Adrenal gland (tissue), 12 donors: ENCODE data around the gene SLC22A5. TPM values are rescaled to one million over a fixed set of nuclear protein-coding genes. Genes with fewer than 3 reads are reported as not detected.
A peak's percentile ranks its signal among the peaks of the same experiment; 100 is the strongest.

Experiments used
- DNase-seq, 7 donors: peaks; one replicate each; pipeline ENCODE4 v3.0.0-alpha.2; 2019 to 2020
- H3K27ac ChIP-seq, 5 donors: fragments of 200-600 bp; sonication (generic) in 4 of 5; 1 replicate in 3 of 5; 2 replicates in 2 of 5; pipeline versions ENCODE4 v1.5.1 to v1.8.0; 2016 to 2020; ENCODE audit warnings: mild to moderate bottlenecking in 1 of 5
- H3K27me3 ChIP-seq: fragments of 200-600 bp; 2 replicates; pipeline ENCODE4 v1.8.0; 2021
- H3K36me3 ChIP-seq, 2 donors: fragments of 200-600 bp; replicated peaks in 1 of 2; 1 replicate in 1 of 2; 2 replicates in 1 of 2; pipeline versions ENCODE4 v1.5.1 to v1.8.0; 2018 to 2022
- H3K4me1 ChIP-seq, 2 donors: fragments of 200-600 bp; replicated peaks in 1 of 2; 1 replicate in 1 of 2; 2 replicates in 1 of 2; pipeline versions ENCODE4 v1.5.1 to v1.8.0; 2018 to 2021
- H3K4me3 ChIP-seq, 4 donors: fragments of 200-600 bp; sonication (generic) in 3 of 4; one replicate each; pipeline ENCODE4 v1.5.1; 2016 to 2018
- H3K9me3 ChIP-seq, 3 donors: fragments of 200-600 bp; sonication (generic) in 1 of 3; replicated peaks in 1 of 3; 1 replicate in 2 of 3; 2 replicates in 1 of 3; pipeline versions ENCODE4 v1.5.1 to v1.8.0; 2016 to 2021
- CTCF ChIP-seq, 6 experiments: fragments of 450-650 bp in 4 of 6; fragments of 200-600 bp in 2 of 6; sonication (generic) in 1 of 6; IDR thresholded peaks; 1 replicate in 5 of 6; 2 replicates in 1 of 6; pipeline versions ENCODE4 v1.5.1 to v1.8.0; 2016 to 2021; ENCODE audit warnings: antibody characterized with exemption in 6 of 6, mild to moderate bottlenecking in 2 of 6, moderate library complexity in 1 of 6
- POLR2A ChIP-seq, 2 donors: fragments of 450-650 bp; IDR thresholded peaks; one replicate each; pipeline ENCODE4 v1.6.1; 2017; ENCODE audit warnings: antibody characterized with exemption in 2 of 2, mild to moderate bottlenecking in 2 of 2, moderate library complexity in 1 of 2
- WGBS, 4 donors: extraction: QIAGEN DNeasy Blood & Tissue Kit in 2 of 4; methylation state at CpG; one replicate each; pipeline versions ENCODE4 v1.1.5 to v1.1.7; 2013 to 2017; 5-methylcytosine and 5-hydroxymethylcytosine counted together
- intact Hi-C, 2 donors: fragments of 100-400 bp; cut with DNase I; formaldehyde crosslinking; loops; one replicate each; pipeline versions ENCODE4 v1.14.1 to v1.15.0; 2022 to 2023
- polyA plus RNA-seq, 3 donors: library from polyadenylated mRNA; stranded (reverse); fragments of 200-250 nt in 2 of 3; fragments of 350-450 nt in 1 of 3; fragmentation: Illumina TruSeq in 1 of 3; extraction: RNeasy Lipid Tissue Mini Kit (QIAGEN cat#74804) in 1 of 3; gene quantifications; one replicate each; pipeline ENCODE4 v1.2.3, GENCODE V29; 2013 to 2014
- total RNA-seq, 9 donors: library from RNA; depleted of rRNA in 4 of 9; stranded (reverse); fragments of >200 nt in 4 of 9; fragments of 120-200 nt in 1 of 9; fragmentation: NEBNext Ultra II Directional in 1 of 9; extraction: Animal tissue kit (Norgen Biotek cat#: 25700) in 1 of 9; gene quantifications; one replicate each; pipeline versions ENCODE4 v1.1.0 to v1.2.4, GENCODE V29; 2013 to 2023
- donor health status: healthy with polysubstance abuse.
- donor health status: Bipolar disorder and iron deficiency.
- donor health status: DM: yes; HTN: yes; CAD: no.
- donor health status: DM: no; HTN: no; CAD: no.
- donor health status: DM: no; HTN: no; CAD: no.
- donor health status: DM: yes; HTN: yes; CAD: no.

SLC22A5 gene
- total and polyA plus RNA-seq, 12 donors: 4.4 to 24.1 (median 13.7) TPM

GRCh38 chr5:132372542-132372941, 3.0 kb downstream of the SLC22A5 start:
- H3K4me1 ChIP-seq: peaks cover 18 to 38% of the 10 kb centered on the region in 2 donors
- intact Hi-C loops: no loop called here

GRCh38 chr5:132375957-132376356, 6.4 kb downstream of the SLC22A5 start:
- H3K9me3 ChIP-seq: no peaks in the 10 kb centered on the region
- 89 to 97% (median 96%) methylated on average over 3 of the region's 3 CpGs for WGBS, 4 donors
- H3K4me3 ChIP-seq: no peak overlapping the region
- H3K4me1 ChIP-seq: peaks cover 9 to 19% of the 10 kb centered on the region in 2 donors
- intact Hi-C loops: no loop called here
- no peak for DNase-seq
- H3K27ac ChIP-seq: no peak overlapping the region
- H3K27me3 ChIP-seq: no peaks in the 10 kb centered on the region
- no peaks in the 10 kb centered on the region for H3K36me3 ChIP-seq
- TF ChIP-seq POLR2A (IDR thresholded peaks at IDR 0.05): no peak

More at GRCh38 chr5:132372542-132372941, 3.0 kb downstream of the SLC22A5 start:
- no peak for DNase-seq
- no peak for TF ChIP-seq CTCF (IDR thresholded peaks at IDR 0.05)
- TF ChIP-seq POLR2A (IDR thresholded peaks at IDR 0.05): no peak
- Histone ChIP-seq H3K27ac (peak overlapping the region in 1 of 5 donors; percentile 13), H3K36me3 (no peaks in the 10 kb centered on the region), H3K27me3 (no peaks in the 10 kb centered on the region), H3K4me3 (no peak overlapping the region), H3K9me3 (no peaks in the 10 kb centered on the region)

GRCh38 chr5:132376694-132377641, 7.5 kb downstream of the SLC22A5 start:
- H3K9me3 ChIP-seq: no peaks in the 10 kb centered on the region
- TF ChIP-seq CTCF (IDR thresholded peaks at IDR 0.05) (no peak), POLR2A (IDR thresholded peaks at IDR 0.05) (no peak)
- no peak overlapping the region for H3K4me3 ChIP-seq
- no peaks in the 10 kb centered on the region for H3K36me3 ChIP-seq
- no peak overlapping the region for H3K27ac ChIP-seq
- intact Hi-C loops: no loop called here
- peaks cover 6 to 9% of the 10 kb centered on the region in 2 donors for H3K4me1 ChIP-seq
- no peak for DNase-seq
- H3K27me3 ChIP-seq: no peaks in the 10 kb centered on the region
- WGBS, 4 donors: 92 to 94% (median 93%) methylated on average over 12 to 16 of the region's 16 CpGs

- DNase-seq: no peak
- Histone ChIP-seq H3K27me3 (no peaks in the 10 kb centered on the region), H3K9me3 (no peaks in the 10 kb centered on the region), H3K4me3 (no peak overlapping the region), H3K36me3 (no peaks in the 10 kb centered on the region), H3K4me1 (peaks cover 0 to 1% of the 10 kb centered on the region in 2 donors), H3K27ac (no peak overlapping the region)
- TF ChIP-seq POLR2A (IDR thresholded peaks at IDR 0.05): no peak
- TF ChIP-seq CTCF (IDR thresholded peaks at IDR 0.05): no peak
- WGBS, 4 donors: 86 to 94% (median 91%) methylated on average over 3 to 7 of the region's 7 CpGs
- intact Hi-C loops: no loop called here
Measured at GRCh38 chr5:132377738-132378137, 8.2 kb downstream of the SLC22A5 start.
